CD4-positive, alpha-beta memory T cell (primary cell): ENCODE measurements around the gene TLE6. TPM values are rescaled to one million over a fixed set of nuclear protein-coding genes. Genes with fewer than 3 reads are reported as not detected.
"Not testable (repeated sequence)": the region's sequence is repeated elsewhere in the genome, so short reads cannot be mapped to it uniquely, and the experiment has no call there.

ENCODE experiments used
- CTCF ChIA-PET: fragments of 350-600 bp; sonication (Branson Sonifier 250); formaldehyde crosslinking; loops from one replicate; lab custom pipeline; 2021; ENCODE audit warnings: inconsistent platforms; ENCODE audit not compliant: partially characterized antibody; lab: Charles Lee
- POLR2A ChIA-PET: fragments of 350-600 bp; sonication (Branson Sonifier 250); formaldehyde crosslinking; loops from one replicate; lab custom pipeline; 2021; ENCODE audit not compliant: partially characterized antibody; lab: Charles Lee
- DNase-seq, 5 donors: peaks; one replicate each; pipeline versions ENCODE4 v3.0.0 to v3.0.0-alpha.2; 2020 to 2022; ENCODE audit warnings: mixed read lengths in 1 of 5
- H3K27ac ChIP-seq: one replicate; pipeline ENCODE4 v1.7.0; 2013; ENCODE audit warnings: low read depth, low read length
- H3K27me3 ChIP-seq: 2 replicates; pipeline ENCODE4 v1.7.0; 2013; ENCODE audit warnings: mild to moderate bottlenecking, low read length, moderate library complexity; ENCODE audit not compliant: insufficient read depth
- H3K36me3 ChIP-seq: 2 replicates; pipeline ENCODE4 v1.7.0; 2013; ENCODE audit warnings: mild to moderate bottlenecking, low read length, moderate library complexity; ENCODE audit not compliant: insufficient read depth
- H3K4me1 ChIP-seq: 2 replicates; pipeline ENCODE4 v1.7.0; 2013; ENCODE audit warnings: mild to moderate bottlenecking, low read length, moderate library complexity; ENCODE audit not compliant: insufficient read depth
- H3K4me3 ChIP-seq, 2 donors: one replicate each; pipeline ENCODE4 v1.7.0; 2013; ENCODE audit warnings: low read length in 2 of 2, mild to moderate bottlenecking in 1 of 2
- H3K9me3 ChIP-seq, 2 donors: one replicate each; pipeline ENCODE4 v1.7.0; 2013; ENCODE audit warnings: low read length in 2 of 2, control low read depth in 1 of 2; ENCODE audit not compliant: control insufficient read depth in 1 of 2
- H3K27ac Mint-ChIP-seq, 7 donors: one replicate each; pipeline ENCODE4 v1.8.0; 2020 to 2021; ENCODE audit warnings: mixed read lengths in 7 of 7, mild to moderate bottlenecking in 6 of 7, inconsistent platforms in 3 of 7, moderate library complexity in 3 of 7
- H3K27me3 Mint-ChIP-seq, 2 donors: one replicate each; pipeline ENCODE4 v1.8.0; 2020 to 2021; ENCODE audit warnings: mixed read lengths in 2 of 2
- H3K36me3 Mint-ChIP-seq, 2 donors: one replicate each; pipeline ENCODE4 v1.8.0; 2020 to 2021; ENCODE audit warnings: mixed read lengths in 2 of 2, inconsistent platforms in 1 of 2, mild to moderate bottlenecking in 1 of 2
- H3K4me1 Mint-ChIP-seq, 4 donors: one replicate each; pipeline ENCODE4 v1.8.0; 2020 to 2021; ENCODE audit warnings: mixed read lengths in 4 of 4, mild to moderate bottlenecking in 1 of 4
- H3K4me3 Mint-ChIP-seq, 8 donors: one replicate each; pipeline ENCODE4 v1.8.0; 2020 to 2021; ENCODE audit warnings: mixed read lengths in 8 of 8, mild to moderate bottlenecking in 7 of 8, moderate library complexity in 6 of 8, inconsistent platforms in 3 of 8
- H3K9me3 Mint-ChIP-seq, 8 donors: one replicate each; pipeline ENCODE4 v1.8.0; 2020 to 2021; ENCODE audit warnings: mixed read lengths in 8 of 8, mild to moderate bottlenecking in 5 of 8, inconsistent platforms in 3 of 8, moderate library complexity in 1 of 8
- intact Hi-C: fragments of 100-400 bp; cut with micrococcal nuclease; formaldehyde crosslinking; loops from one replicate; pipeline ENCODE4 v1.15.1; 2023
- polyA plus RNA-seq, 2 donors: library from polyadenylated mRNA; unstranded; fragments of 300-500 nt; fragmentation: Illumina TruSeq; gene quantifications; one replicate each; pipeline ENCODE4 v1.2.3, GENCODE V29; 2021
- total RNA-seq, 2 experiments: library from RNA; stranded (reverse); gene quantifications; one replicate each; pipeline ENCODE4 v1.2.3, GENCODE V29; 2021

Gene TLE6
- total and polyA plus RNA-seq, 4 experiments from 2014 or later = not detected

DNA sequence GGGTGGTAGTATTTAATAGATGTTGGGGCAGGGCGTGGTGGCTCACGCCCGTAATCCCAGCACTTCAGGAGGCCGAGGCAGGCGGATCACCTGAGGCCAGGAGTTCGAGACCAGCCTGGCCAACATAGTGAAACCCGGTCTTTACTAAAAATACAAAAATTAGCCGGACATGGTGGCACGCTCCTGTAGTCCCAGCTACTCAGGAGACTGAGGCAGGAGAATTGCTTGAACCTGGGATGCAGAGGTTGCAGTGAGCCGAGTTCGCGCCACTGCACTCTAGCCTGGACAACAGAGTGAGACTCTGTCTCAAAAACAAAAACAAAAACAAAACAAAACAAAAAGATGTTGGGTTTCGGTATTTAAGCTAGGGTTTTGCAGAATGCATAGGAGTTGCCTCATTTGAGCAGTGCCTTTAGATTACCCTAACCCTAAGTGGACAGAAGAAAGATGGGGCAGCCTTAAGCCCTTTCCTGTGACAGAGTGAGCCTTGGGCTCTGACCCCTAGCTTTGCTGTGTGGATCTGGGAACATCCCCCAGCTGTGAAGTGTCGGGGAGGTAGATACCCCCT lies 59.7 kb downstream of the TLE6 start:
- H3K4me3 Mint-ChIP-seq = peak overlapping the region in 7 of 8 donors; percentile 20 to 96 (median 90)
- H3K27ac Mint-ChIP-seq = peak overlapping the region; percentile 22 to 99 (median 82)
- H3K36me3 ChIP-seq, H3K27me3 ChIP-seq, DNase-seq, H3K36me3 Mint-ChIP-seq, H3K27ac ChIP-seq, H3K9me3 ChIP-seq, H3K27me3 Mint-ChIP-seq, H3K4me3 ChIP-seq, H3K9me3 Mint-ChIP-seq: not testable (repeated sequence)
- peaks cover 19% of the 10 kb centered on the region for H3K4me1 ChIP-seq
- intact Hi-C loops = loop anchor here (5.0 to 10.0 kb wide), 3 partner anchors 65 to 222 kb away; partner anchors contain the start of genes NCLN and ZNF554
- POLR2A ChIA-PET = interaction anchor here (0.6 to 15.6 kb wide), 13 partner anchors 9 to 468 kb away, joined by 3 to 555 read pairs (median 10); partner anchors contain the start of genes NCLN, S1PR4, TLE5 and TLE6
- peaks cover 15 to 37% (median 26%) of the 10 kb centered on the region in 4 donors for H3K4me1 Mint-ChIP-seq
- CTCF ChIA-PET = interaction anchor here (0.8 to 2.3 kb wide), 6 partner anchors 9 to 86 kb away, joined by 3 to 16 read pairs (median 6); no protein-coding TSS in a partner anchor

DNA sequence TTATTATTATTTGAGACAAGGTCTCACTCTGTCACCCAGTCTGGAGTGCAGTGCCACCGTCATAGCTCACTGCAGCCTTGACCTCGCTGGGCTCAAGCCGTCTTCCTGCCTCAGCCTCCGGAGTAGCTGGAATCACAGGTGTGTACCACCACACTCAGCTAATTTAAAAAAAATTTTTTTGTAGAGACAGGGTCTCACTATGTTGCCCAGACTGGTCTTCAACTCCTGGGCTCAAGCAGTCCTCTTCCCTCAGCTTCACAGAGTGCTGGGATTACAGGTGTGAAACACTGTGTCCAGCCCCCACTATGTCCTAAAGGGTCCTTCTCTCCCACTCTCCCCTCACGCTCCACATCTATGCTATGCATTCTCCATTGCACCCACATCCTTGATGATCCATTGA lies 60.9 kb downstream of the TLE6 start:
- peaks cover 0 to 5% (median 0%) of the 10 kb centered on the region in 8 donors for H3K9me3 Mint-ChIP-seq
- H3K36me3 ChIP-seq = no peaks in the 10 kb centered on the region
- H3K4me3 Mint-ChIP-seq = peak overlapping the region in 2 of 8 donors; percentile 43 to 66
- intact Hi-C loops = loop anchor here (5.0 to 10.0 kb wide), 3 partner anchors 64 to 223 kb away; partner anchors contain the start of genes NCLN and ZNF554
- H3K4me3 ChIP-seq = no peak overlapping the region
- CTCF ChIA-PET = interaction anchor here (1.1 to 1.5 kb wide), 3 partner anchors 34 to 87 kb away, joined by 3 to 5 read pairs (median 4); no protein-coding TSS in a partner anchor
- no peaks in the 10 kb centered on the region for H3K27me3 ChIP-seq
- H3K4me1 Mint-ChIP-seq = peaks cover 19 to 43% (median 31%) of the 10 kb centered on the region in 4 donors
- POLR2A ChIA-PET = interaction anchor here (3.9 to 15.6 kb wide), 2 partner anchors 8 to 19 kb away, joined by 54 to 555 read pairs; partner anchors contain the start of gene TLE5
- no peaks in the 10 kb centered on the region for H3K9me3 ChIP-seq
- peaks cover 0 to 3% of the 10 kb centered on the region in 2 donors for H3K27me3 Mint-ChIP-seq
- peaks cover 19% of the 10 kb centered on the region for H3K4me1 ChIP-seq
- H3K36me3 Mint-ChIP-seq = peaks cover 0 to 5% of the 10 kb centered on the region in 2 donors
- H3K27ac Mint-ChIP-seq = peak overlapping the region in 4 of 7 donors; percentile 7 to 84 (median 70)
- no peak for DNase-seq
- no peak overlapping the region for H3K27ac ChIP-seq

DNA sequence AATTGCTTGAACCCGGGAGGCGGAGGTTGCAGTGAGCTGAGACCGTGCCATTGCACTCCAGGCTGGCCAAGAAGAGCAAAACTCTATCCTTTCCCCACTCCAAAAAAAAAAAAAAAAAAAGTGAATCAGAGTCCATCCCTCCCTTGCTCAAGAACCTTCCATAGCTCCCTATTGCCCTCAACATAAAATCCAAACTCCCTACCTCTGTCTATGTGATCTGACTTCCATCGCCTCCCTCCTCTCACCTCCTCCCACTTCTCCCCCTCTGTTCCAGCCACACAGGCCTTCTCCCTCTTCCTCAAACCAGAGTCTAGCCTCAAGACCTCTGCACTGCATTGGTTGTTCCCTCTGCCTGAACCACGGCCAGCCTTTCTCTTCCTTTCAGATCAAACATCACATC lies 61.8 kb downstream of the TLE6 start:
- Mint-ChIP-seq H3K27ac (peak overlapping the region in 2 of 7 donors; percentile 79 to 80), H3K36me3 (peaks cover 0 to 5% of the 10 kb centered on the region in 2 donors), H3K4me1 (peaks cover 17 to 38% (median 28%) of the 10 kb centered on the region in 4 donors), H3K9me3 (peaks cover 0 to 5% (median 0%) of the 10 kb centered on the region in 8 donors), H3K27me3 (peaks cover 0 to 3% of the 10 kb centered on the region in 2 donors), H3K4me3 (peak overlapping the region in 1 of 8 donors; percentile 21)
- H3K9me3 ChIP-seq = no peaks in the 10 kb centered on the region
- ChIA-PET CTCF (interaction anchor here (1.0 to 1.5 kb wide), 4 partner anchors 12 to 77 kb away, joined by 3 to 5 read pairs (median 4); no protein-coding TSS in a partner anchor), POLR2A (interaction anchor here (0.7 to 15.6 kb wide), 3 partner anchors 18 to 1150 kb away, joined by 3 to 555 read pairs (median 3); partner anchors contain the start of gene TLE5)
- intact Hi-C loops = loop anchor here (5.0 to 10.0 kb wide), 3 partner anchors 63 to 224 kb away; partner anchors contain the start of genes NCLN and ZNF554
- H3K4me1 ChIP-seq = peaks cover 19% of the 10 kb centered on the region
- DNase-seq = no peak
- no peak overlapping the region for H3K4me3 ChIP-seq
- H3K27me3 ChIP-seq = no peaks in the 10 kb centered on the region
- no peak overlapping the region for H3K27ac ChIP-seq
- H3K36me3 ChIP-seq = no peaks in the 10 kb centered on the region

DNA sequence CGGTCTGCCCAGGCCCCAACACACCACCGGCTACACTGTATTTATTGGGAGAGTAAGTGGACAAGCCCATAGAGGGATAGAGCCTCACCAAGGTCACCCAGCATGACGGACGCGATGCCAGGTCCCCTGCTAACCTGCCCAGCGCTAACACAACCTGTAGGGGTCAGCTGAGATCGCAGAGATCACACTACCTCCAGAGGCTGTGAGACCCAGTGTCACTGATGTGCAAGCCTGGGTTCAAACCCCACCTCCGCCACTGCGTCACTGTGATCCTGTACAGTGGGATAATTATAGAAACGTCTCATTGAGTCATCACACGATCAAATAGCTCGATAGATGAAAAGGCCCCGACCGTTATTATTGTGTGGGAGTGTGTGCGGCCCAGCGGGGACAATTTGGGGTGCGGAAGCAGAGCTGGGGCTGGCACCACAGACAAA lies 62.3 kb downstream of the TLE6 start:
- peaks cover 13% of the 10 kb centered on the region for H3K4me1 ChIP-seq
- no peak for DNase-seq
- H3K36me3 ChIP-seq = no peaks in the 10 kb centered on the region
- Mint-ChIP-seq H3K27me3 (peaks cover 0 to 3% of the 10 kb centered on the region in 2 donors), H3K36me3 (peaks cover 0 to 5% of the 10 kb centered on the region in 2 donors), H3K27ac (peak overlapping the region in 6 of 7 donors; percentile 10 to 80 (median 46)), H3K4me3 (no peak overlapping the region), H3K9me3 (peaks cover 0 to 5% (median 0%) of the 10 kb centered on the region in 8 donors), H3K4me1 (peaks cover 15 to 36% (median 24%) of the 10 kb centered on the region in 4 donors)
- intact Hi-C loops = loop anchor here (5.0 to 10.0 kb wide), 3 partner anchors 63 to 225 kb away; partner anchors contain the start of genes NCLN and ZNF554
- CTCF ChIA-PET = interaction anchor here (1.0 to 1.5 kb wide), 5 partner anchors 12 to 77 kb away, joined by 3 to 5 read pairs (median 3); no protein-coding TSS in a partner anchor
- POLR2A ChIA-PET = interaction anchor here (1.0 to 15.6 kb wide), 2 partner anchors 17 to 144 kb away, joined by 3 to 555 read pairs; partner anchors contain the start of gene TLE5
- H3K4me3 ChIP-seq = no peak overlapping the region
- H3K9me3 ChIP-seq = no peaks in the 10 kb centered on the region
- H3K27ac ChIP-seq = no peak overlapping the region
- no peaks in the 10 kb centered on the region for H3K27me3 ChIP-seq

DNA sequence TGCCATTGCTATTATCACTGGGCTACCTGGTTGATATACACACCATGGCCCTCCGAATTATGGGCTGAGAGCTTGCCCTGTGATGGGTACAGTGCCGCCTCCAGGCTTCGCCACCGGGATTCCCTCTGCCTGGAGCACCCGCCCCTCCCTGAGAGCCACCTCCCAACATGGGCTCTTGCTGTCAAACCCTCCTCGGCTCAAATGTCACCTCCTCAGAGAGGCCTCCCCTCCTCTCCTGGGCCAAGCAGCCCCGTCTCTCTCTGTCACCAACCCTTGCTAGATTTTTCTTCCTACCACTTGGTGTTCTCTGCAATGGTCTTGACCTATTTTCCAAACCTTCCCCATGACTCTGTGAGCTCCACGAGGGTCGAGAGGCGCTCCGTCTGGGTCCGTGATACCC lies 64.0 kb downstream of the TLE6 start:
- Histone ChIP-seq H3K4me3 (no peak overlapping the region), H3K27ac (no peak overlapping the region), H3K9me3 (no peaks in the 10 kb centered on the region), H3K36me3 (no peaks in the 10 kb centered on the region), H3K27me3 (no peaks in the 10 kb centered on the region), H3K4me1 (peaks cover 9% of the 10 kb centered on the region)
- intact Hi-C loops = no loop called here
- Mint-ChIP-seq H3K4me3 (no peak overlapping the region), H3K27me3 (no peaks in the 10 kb centered on the region), H3K36me3 (no peaks in the 10 kb centered on the region), H3K9me3 (no peaks in the 10 kb centered on the region), H3K4me1 (peaks cover 7 to 25% (median 12%) of the 10 kb centered on the region in 4 donors), H3K27ac (peak overlapping the region in 1 of 7 donors; percentile 18)
- CTCF ChIA-PET = no interaction called here
- POLR2A ChIA-PET = interaction anchor here (15.6 kb wide), 1 partner anchor 16 kb away, joined by 555 read pairs; the partner anchor contains the start of gene TLE5
- no peak for DNase-seq

DNA sequence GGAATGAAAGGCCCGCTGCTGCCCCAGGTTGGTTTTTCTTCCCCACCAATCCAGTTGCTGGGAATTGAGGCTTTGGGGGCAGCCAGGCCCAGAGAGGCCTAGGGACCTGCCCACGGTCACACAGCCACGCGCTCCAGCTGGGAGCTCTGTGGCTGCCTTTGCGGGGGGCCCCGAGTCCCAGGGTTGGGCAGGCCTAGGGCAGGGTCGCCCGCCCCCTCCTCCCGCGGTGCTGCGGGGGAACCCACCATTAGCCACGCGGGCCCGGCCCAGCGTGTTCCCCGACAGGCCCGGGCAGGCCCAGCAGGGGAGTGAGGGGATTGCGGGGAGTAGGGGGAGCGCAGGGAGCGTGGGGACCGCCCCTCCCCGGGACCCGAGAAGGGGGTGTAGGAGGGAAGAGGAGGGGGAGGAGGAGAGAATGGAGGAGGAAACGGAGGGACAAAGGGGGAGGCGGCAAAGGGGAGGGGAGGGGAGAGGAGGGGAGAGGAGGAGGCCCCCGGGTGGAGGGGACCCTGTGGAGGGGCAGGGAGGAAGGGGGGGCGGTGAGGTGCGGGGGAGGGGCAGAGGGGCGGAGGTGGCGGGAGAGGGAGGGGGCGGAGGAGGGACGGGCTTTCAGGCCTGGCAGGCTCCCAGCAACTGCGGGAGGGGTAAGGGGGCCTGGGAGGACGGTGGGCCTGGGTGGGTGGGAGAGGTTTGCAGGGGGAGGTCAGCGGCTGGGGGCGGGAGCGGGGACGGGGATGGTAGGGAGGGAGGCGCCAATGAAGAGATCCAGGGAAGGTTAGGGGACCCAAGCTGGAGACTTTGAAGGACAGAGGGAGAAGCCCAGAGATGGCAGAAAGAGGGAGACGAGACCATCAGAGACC lies 64.6 kb downstream of the TLE6 start:
- DNase-seq = no peak
- ChIA-PET POLR2A (interaction anchor here (1.0 to 15.6 kb wide), 3 partner anchors 12 to 15 kb away, joined by 3 to 555 read pairs (median 6); partner anchors contain the start of genes TLE2 and TLE5), CTCF (interaction anchor here (0.9 to 1.4 kb wide), 2 partner anchors 62 to 216 kb away, joined by 3 to 4 read pairs; no protein-coding TSS in a partner anchor)
- peak overlapping the region in 3 of 8 donors; percentile 22 to 54 (median 36) for H3K4me3 Mint-ChIP-seq
- no peaks in the 10 kb centered on the region for H3K27me3 ChIP-seq
- H3K27ac Mint-ChIP-seq = peak overlapping the region in 2 of 7 donors; percentile 19 to 62
- H3K27me3 Mint-ChIP-seq = no peaks in the 10 kb centered on the region
- no peaks in the 10 kb centered on the region for H3K36me3 Mint-ChIP-seq
- no peaks in the 10 kb centered on the region for H3K9me3 Mint-ChIP-seq
- H3K27ac ChIP-seq = no peak overlapping the region
- H3K9me3 ChIP-seq = no peaks in the 10 kb centered on the region
- H3K4me1 Mint-ChIP-seq = peaks cover 7 to 18% (median 12%) of the 10 kb centered on the region in 4 donors
- H3K4me3 ChIP-seq = no peak overlapping the region
- H3K36me3 ChIP-seq = no peaks in the 10 kb centered on the region
- intact Hi-C loops = no loop called here
- peaks cover 4% of the 10 kb centered on the region for H3K4me1 ChIP-seq
